Measurements from ENCODE around the gene MAMDC2.

MAMDC2 gene

GRCh38 chr9:70076678-70077077 lies 33.0 kb downstream of the MAMDC2 start:
- Histone ChIP-seq H3K4me3 (no peak overlapping the region), H3K27ac (peak overlapping the region; percentile 37 to 40)
- TF ChIP-seq CTCF (IDR thresholded peaks at IDR 0.05): no peak
- no peak for DNase-seq (ENCODE audit: low spot score)

- Histone ChIP-seq H3K27ac (peak overlapping the region in 1 of 2 donors; percentile 40), H3K4me3 (no peak overlapping the region)
- TF ChIP-seq CTCF (IDR thresholded peaks at IDR 0.05): no peak
- DNase-seq (ENCODE audit: low spot score): no peak
Observed at GRCh38 chr9:70079417-70080037, 35.9 kb downstream of the MAMDC2 start.

- H3K27ac ChIP-seq: peak overlapping the region; percentile 55 to 83
- TF ChIP-seq CTCF (IDR thresholded peaks at IDR 0.05): no peak
- DNase-seq (ENCODE audit: low spot score): no peak
- peak overlapping the region; percentile 11 for H3K4me3 ChIP-seq
Observed at GRCh38 chr9:70080481-70081119, 37.0 kb downstream of the MAMDC2 start.

GRCh38 chr9:70081120-70081495 lies 37.5 kb downstream of the MAMDC2 start:
- H3K4me3 ChIP-seq: peak overlapping the region; percentile 11
- no peak for DNase-seq (ENCODE audit: low spot score)
- no peak for TF ChIP-seq CTCF (IDR thresholded peaks at IDR 0.05)
- peak overlapping the region; percentile 55 to 83 for H3K27ac ChIP-seq

GRCh38 chr9:70083429-70083828 lies 39.8 kb downstream of the MAMDC2 start:
- Histone ChIP-seq H3K4me3 (no peak overlapping the region), H3K27ac (no peak overlapping the region)
- no peak for TF ChIP-seq CTCF (IDR thresholded peaks at IDR 0.05)
- DNase-seq (ENCODE audit: low spot score): no peak

GRCh38 chr9:70085241-70085640 lies 41.6 kb downstream of the MAMDC2 start:
- TF ChIP-seq CTCF (IDR thresholded peaks at IDR 0.05): no peak
- no peak overlapping the region for H3K4me3 ChIP-seq
- no peak for DNase-seq (ENCODE audit: low spot score)
- no peak overlapping the region for H3K27ac ChIP-seq

- H3K4me3 ChIP-seq: no peak overlapping the region
- H3K27ac ChIP-seq: peak overlapping the region in 1 of 2 donors; percentile 56
- TF ChIP-seq CTCF (IDR thresholded peaks at IDR 0.05): no peak
- no peak for DNase-seq (ENCODE audit: low spot score)
Observed at GRCh38 chr9:70091103-70091502, 47.5 kb downstream of the MAMDC2 start.

Data from coronary artery (tissue), 2 donors.